ENCODE measurements around the gene SH3PXD2A. TPM values are rescaled to one million over a fixed set of nuclear protein-coding genes. Genes with fewer than 3 reads are reported as not detected.

The SH3PXD2A gene
- total and polyA plus RNA-seq, 10 donors = 2.6 to 50.0 (median 35.2) TPM

- 91 to 95% (median 91%) methylated on average over 26 to 29 of the region's 29 CpGs for WGBS, 5 donors
- H3K27ac ChIP-seq = no peak overlapping the region
- no peaks in the 10 kb centered on the region for H3K27me3 ChIP-seq (replicated peaks in 1 of 7)
- intact Hi-C loops (cut with DNase I; ENCODE audit: low total_unique reads) = no loop called here
- peaks cover 19 to 47% (median 37%) of the 10 kb centered on the region in 6 donors for H3K4me1 ChIP-seq
- DNase-seq = no peak
- H3K4me3 ChIP-seq = no peak overlapping the region
- no peaks in the 10 kb centered on the region for H3K9me3 ChIP-seq
- TF ChIP-seq POLR2A (IDR thresholded peaks at IDR 0.05) (no peak), CTCF (IDR thresholded peaks at IDR 0.05 in 8 of 11, conservative IDR thresholded peaks at IDR 0.05 in 3 of 11) (no peak), POLR2AphosphoS5 (IDR thresholded peaks at IDR 0.05) (no peak)
- no peaks in the 10 kb centered on the region for H3K36me3 ChIP-seq
These were observed 173.6 kb downstream of the SH3PXD2A start for GRCh38 chr10:103681617-103682399.

DNA sequence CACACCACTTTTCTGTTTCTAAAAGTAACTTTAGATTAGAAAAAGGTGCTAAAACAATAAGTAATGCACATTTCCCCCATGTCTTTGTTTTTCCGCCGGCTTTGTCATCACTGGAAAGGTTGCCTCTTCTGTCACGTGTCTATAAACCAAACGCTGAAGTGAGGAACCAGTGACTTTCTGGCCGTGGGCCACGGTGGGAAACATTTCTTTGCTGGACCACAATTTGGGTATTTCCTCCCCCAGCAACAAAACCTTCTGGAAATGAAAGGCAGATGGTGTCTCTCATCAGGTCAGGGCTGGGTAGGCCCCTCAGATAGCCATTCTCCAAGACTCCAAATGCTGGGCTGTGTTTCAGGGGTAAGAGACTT lies 174.5 kb downstream of the SH3PXD2A start:
- WGBS, 5 donors = 80 to 91% (median 83%) methylated on average over 6 of the region's 6 CpGs

GRCh38 chr10:103679096-103679790 lies 176.1 kb downstream of the SH3PXD2A start:
- Histone ChIP-seq H3K9me3 (no peaks in the 10 kb centered on the region), H3K4me1 (peaks cover 19 to 47% (median 34%) of the 10 kb centered on the region in 6 donors), H3K36me3 (no peaks in the 10 kb centered on the region), H3K27me3 (replicated peaks in 1 of 7) (no peaks in the 10 kb centered on the region), H3K27ac (peak overlapping the region in 5 of 8 donors; percentile 33 to 81 (median 80)), H3K4me3 (no peak overlapping the region)
- intact Hi-C loops (cut with DNase I; ENCODE audit: low total_unique reads) = no loop called here
- TF ChIP-seq POLR2AphosphoS5 (IDR thresholded peaks at IDR 0.05) (peak in 1 of 3 donors; percentile 16), POLR2A (IDR thresholded peaks at IDR 0.05) (no peak)
- DNase-seq = no peak
- 71 to 87% (median 83%) methylated on average over 4 of the region's 4 CpGs for WGBS, 5 donors

More for the DNA sequence above, 174.5 kb downstream of the SH3PXD2A start:
- no peaks in the 10 kb centered on the region for H3K36me3 ChIP-seq
- peaks cover 19 to 48% (median 36%) of the 10 kb centered on the region in 6 donors for H3K4me1 ChIP-seq
- no peak for DNase-seq
- no peaks in the 10 kb centered on the region for H3K9me3 ChIP-seq
- H3K4me3 ChIP-seq = no peak overlapping the region
- H3K27me3 ChIP-seq (replicated peaks in 1 of 7) = no peaks in the 10 kb centered on the region
- intact Hi-C loops (cut with DNase I; ENCODE audit: low total_unique reads) = no loop called here
- H3K27ac ChIP-seq = no peak overlapping the region
- TF ChIP-seq CTCF (IDR thresholded peaks at IDR 0.05 in 8 of 11, conservative IDR thresholded peaks at IDR 0.05 in 3 of 11) = no peak
- TF ChIP-seq POLR2AphosphoS5 (IDR thresholded peaks at IDR 0.05) = no peak
- no peak for TF ChIP-seq POLR2A (IDR thresholded peaks at IDR 0.05)

DNA sequence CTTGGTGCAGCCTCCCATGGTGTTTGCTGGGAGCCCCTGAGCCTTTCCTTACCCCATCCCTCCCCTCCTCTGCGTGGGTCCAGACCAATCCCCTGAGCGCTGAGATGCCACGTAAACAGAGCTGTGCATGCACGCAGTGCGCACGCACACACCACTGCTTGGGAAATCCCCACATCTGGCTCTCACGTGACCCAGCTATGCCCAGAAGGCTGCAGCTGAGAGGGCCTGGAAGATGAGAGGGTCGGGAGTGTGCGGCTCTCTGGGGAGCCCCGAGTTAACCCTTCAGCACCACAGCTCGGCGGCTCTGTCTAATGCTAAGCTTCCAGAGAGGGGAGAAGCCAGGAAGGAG lies 177.2 kb downstream of the SH3PXD2A start:
- Histone ChIP-seq H3K4me3 (peak overlapping the region in 7 of 8 donors; percentile 5 to 59 (median 21)), H3K27ac (peak overlapping the region; percentile 53 to 81 (median 74)), H3K4me1 (peaks cover 19 to 47% (median 34%) of the 10 kb centered on the region in 6 donors), H3K27me3 (replicated peaks in 1 of 7) (no peaks in the 10 kb centered on the region), H3K9me3 (no peaks in the 10 kb centered on the region), H3K36me3 (no peaks in the 10 kb centered on the region)
- DNase-seq = peak; percentile 92
- intact Hi-C loops (cut with DNase I; ENCODE audit: low total_unique reads) = no loop called here
- WGBS, 5 donors = 3 to 14% (median 5%) methylated on average over 11 to 12 of the region's 12 CpGs
- TF ChIP-seq POLR2AphosphoS5 (IDR thresholded peaks at IDR 0.05) (peak; percentile 73 to 84 (median 78)), POLR2A (IDR thresholded peaks at IDR 0.05) (no peak)
